Head of caudate nucleus (tissue), 42 donors: Measurements from ENCODE around the gene ANKFY1.
"Not testable (repeated sequence)": the region's sequence is repeated elsewhere in the genome, so short reads cannot be mapped to it uniquely, and the experiment has no call there.

Experiments used
- DNase-seq, 42 donors: peaks; one replicate each; pipeline versions ENCODE4 v3.0.0 to v3.0.0-alpha.2; 2020 to 2021; ENCODE audit warnings: mixed read lengths in 7 of 42
- intact Hi-C: fragments of 100-400 bp; cut with DNase I; formaldehyde crosslinking; loops from one replicate; pipeline ENCODE4 v1.15.0; 2022

The ANKFY1 gene

GRCh38 chr17:4262703-4263102 is 1.1 kb downstream of the ANKFY1 start:
- DNase-seq = no peak
- intact Hi-C loops = loop anchor here (5.0 kb wide), 1 partner anchor 35 kb away; no protein-coding TSS in a partner anchor

GRCh38 chr17:4261452-4261851 is 2.3 kb downstream of the ANKFY1 start:
- DNase-seq = no peak
- intact Hi-C loops = loop anchor here (5.0 kb wide), 1 partner anchor 36 kb away; no protein-coding TSS in a partner anchor

GRCh38 chr17:4258867-4259266 is 4.9 kb downstream of the ANKFY1 start:
- intact Hi-C loops = no loop called here
- no peak for DNase-seq

GRCh38 chr17:4256952-4257351 is 6.8 kb downstream of the ANKFY1 start:
- intact Hi-C loops = no loop called here
- DNase-seq = no peak

- DNase-seq, intact Hi-C loops: not testable (repeated sequence)
Measured at GRCh38 chr17:4255271-4255670, 8.5 kb downstream of the ANKFY1 start.

- intact Hi-C loops = no loop called here
- DNase-seq = no peak
Measured at GRCh38 chr17:4250887-4251286, 12.9 kb downstream of the ANKFY1 start.

- intact Hi-C loops = no loop called here
- no peak for DNase-seq
Measured at GRCh38 chr17:4249452-4250029, 14.2 kb downstream of the ANKFY1 start.

- intact Hi-C loops = no loop called here
- no peak for DNase-seq
Measured at GRCh38 chr17:4248504-4249277, 15.1 kb downstream of the ANKFY1 start.

- DNase-seq = no peak
- intact Hi-C loops = no loop called here
Measured at GRCh38 chr17:4247971-4248388, 15.8 kb downstream of the ANKFY1 start.

- intact Hi-C loops = no loop called here
- no peak for DNase-seq
Measured at GRCh38 chr17:4247361-4247970, 16.3 kb downstream of the ANKFY1 start.

- no peak for DNase-seq
Measured at GRCh38 chr17:4246674-4247073, 17.1 kb downstream of the ANKFY1 start.

GRCh38 chr17:4241535-4241934 is 22.2 kb downstream of the ANKFY1 start:
- intact Hi-C loops = no loop called here
- no peak for DNase-seq

More at GRCh38 chr17:4246674-4247073, 17.1 kb downstream of the ANKFY1 start:
- intact Hi-C loops = no loop called here

GRCh38 chr17:4236456-4236855 is 27.3 kb downstream of the ANKFY1 start:
- intact Hi-C loops = no loop called here
- DNase-seq = no peak

- intact Hi-C loops = no loop called here
- no peak for DNase-seq
Measured at GRCh38 chr17:4235372-4236279, 28.2 kb downstream of the ANKFY1 start.

GRCh38 chr17:4234401-4234800 is 29.4 kb downstream of the ANKFY1 start:
- intact Hi-C loops = no loop called here
- DNase-seq = no peak

GRCh38 chr17:4233668-4234258 is 30.0 kb downstream of the ANKFY1 start:
- no peak for DNase-seq
- intact Hi-C loops = no loop called here

GRCh38 chr17:4232168-4232813 is 31.5 kb downstream of the ANKFY1 start:
- DNase-seq = no peak
- intact Hi-C loops = no loop called here
